ENCODE measurements around the gene SEZ6. TPM values are rescaled to one million over a fixed set of nuclear protein-coding genes. Genes with fewer than 3 reads are reported as not detected.

Gene SEZ6
- total RNA-seq, 1 donor from 2014 or later, result not detected

DNA sequence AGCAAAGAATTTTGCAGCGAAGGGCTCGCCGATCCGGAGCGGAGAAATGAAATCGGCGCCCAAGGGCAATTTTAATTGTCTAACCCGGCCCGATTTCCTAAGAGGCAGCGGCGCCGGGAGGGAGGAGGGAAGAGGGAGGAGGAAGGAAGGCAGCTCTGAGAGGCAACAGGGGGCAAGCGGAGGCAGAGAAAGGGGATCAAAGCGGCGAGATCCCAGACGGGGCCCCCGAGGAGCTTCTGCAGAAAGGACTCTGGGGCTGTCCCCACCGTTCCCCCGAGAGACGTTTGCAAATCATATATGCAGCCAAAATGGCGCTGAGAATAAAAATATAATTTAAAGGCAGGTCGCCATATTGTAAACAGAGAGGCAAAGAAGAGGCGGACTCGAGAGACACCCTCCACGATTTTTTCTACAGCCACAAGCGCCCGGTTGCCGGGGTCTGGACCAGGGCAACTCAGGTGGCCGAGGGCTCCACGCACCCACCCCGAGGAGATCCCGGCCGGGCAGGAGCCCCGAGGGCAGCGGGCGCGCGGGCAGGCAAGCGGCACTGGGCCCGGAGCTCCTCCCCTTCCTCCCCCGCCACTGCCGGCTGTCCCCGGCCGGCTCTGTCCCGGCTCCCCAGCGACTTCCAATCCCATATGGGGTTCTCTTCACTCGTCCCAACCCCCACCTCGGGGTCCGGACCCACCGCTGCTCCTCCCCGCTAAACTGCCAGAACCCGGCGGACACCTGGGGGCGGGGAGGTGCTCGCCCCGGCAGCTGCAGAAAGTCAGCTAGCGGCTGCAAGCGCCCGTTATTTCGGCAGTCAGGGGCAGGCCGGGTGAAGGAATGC is 56.4 kb downstream of the SEZ6 start:
- H3K4me2 ChIP-seq (ENCODE audit: low read length), result peak overlapping the region; percentile 96
- peaks cover 3% of the 10 kb centered on the region for H3K36me3 ChIP-seq (ENCODE audit: insufficient read depth, low read length)
- DNase-seq (ENCODE audit: low read depth) (no peak), FAIRE-seq (no peak)
- peak overlapping the region; percentile 86 for H3K4me3 ChIP-seq (ENCODE audit: insufficient read depth, low read depth, low read length)
- Mint-ChIP-seq H3K27ac (ENCODE audit: unreplicated experiment) (peak overlapping the region; percentile 92), H3K36me3 (ENCODE audit: low read depth, unreplicated experiment) (peaks cover 6% of the 10 kb centered on the region), H3K4me3 (ENCODE audit: unreplicated experiment) (peak overlapping the region; percentile 95), H3K4me1 (ENCODE audit: low read depth, unreplicated experiment) (peaks cover 24% of the 10 kb centered on the region), H3K27me3 (ENCODE audit: low read depth, unreplicated experiment) (no peaks in the 10 kb centered on the region), H3K9me3 (ENCODE audit: unreplicated experiment) (no peaks in the 10 kb centered on the region)
- peaks cover 64% of the 10 kb centered on the region for H3K79me2 ChIP-seq (ENCODE audit: insufficient read depth, low read length)
- peaks cover 52% of the 10 kb centered on the region for H4K20me1 ChIP-seq (ENCODE audit: insufficient read depth, low read length)
- H3K9ac ChIP-seq (ENCODE audit: low read length), result peak overlapping the region; percentile 89
- TF ChIP-seq EZH2 (IDR thresholded peaks at IDR 0.05; ENCODE audit: insufficient read depth, low read length) (no peak), CTCF (IDR thresholded peaks at IDR 0.05; ENCODE audit: insufficient read depth, low read depth, low read length) (no peak)
- H3K4me1 ChIP-seq (ENCODE audit: insufficient read depth, low read length), result peaks cover 50% of the 10 kb centered on the region
- no peaks in the 10 kb centered on the region for H3K9me3 ChIP-seq (ENCODE audit: insufficient read depth, low read depth, low read length)
- H2AFZ ChIP-seq (ENCODE audit: low read depth, low read length), result peak overlapping the region; percentile 49
- peak overlapping the region; percentile 87 for H3K27ac ChIP-seq (ENCODE audit: low read depth, low read length)
- no peaks in the 10 kb centered on the region for H3K27me3 ChIP-seq (ENCODE audit: insufficient read depth, low read length)

GRCh38 chr17:28948873-28949184 is 57.0 kb downstream of the SEZ6 start:
- Histone ChIP-seq H3K4me2 (ENCODE audit: low read length) (peak overlapping the region; percentile 96), H3K9ac (ENCODE audit: low read length) (peak overlapping the region; percentile 89), H3K27ac (ENCODE audit: low read depth, low read length) (peak overlapping the region; percentile 87), H3K36me3 (ENCODE audit: insufficient read depth, low read length) (peaks cover 3% of the 10 kb centered on the region), H3K4me1 (ENCODE audit: insufficient read depth, low read length) (peaks cover 50% of the 10 kb centered on the region), H4K20me1 (ENCODE audit: insufficient read depth, low read length) (peaks cover 54% of the 10 kb centered on the region), H3K27me3 (ENCODE audit: insufficient read depth, low read length) (no peaks in the 10 kb centered on the region), H2AFZ (ENCODE audit: low read depth, low read length) (peak overlapping the region; percentile 49), H3K9me3 (ENCODE audit: insufficient read depth, low read depth, low read length) (no peaks in the 10 kb centered on the region), H3K4me3 (ENCODE audit: insufficient read depth, low read depth, low read length) (peak overlapping the region; percentile 86), H3K79me2 (ENCODE audit: insufficient read depth, low read length) (peaks cover 70% of the 10 kb centered on the region)
- Mint-ChIP-seq H3K27ac (ENCODE audit: unreplicated experiment) (peak overlapping the region; percentile 92), H3K4me1 (ENCODE audit: low read depth, unreplicated experiment) (peaks cover 28% of the 10 kb centered on the region), H3K9me3 (ENCODE audit: unreplicated experiment) (no peaks in the 10 kb centered on the region), H3K36me3 (ENCODE audit: low read depth, unreplicated experiment) (peaks cover 6% of the 10 kb centered on the region), H3K27me3 (ENCODE audit: low read depth, unreplicated experiment) (no peaks in the 10 kb centered on the region), H3K4me3 (ENCODE audit: unreplicated experiment) (peak overlapping the region; percentile 95)
- FAIRE-seq (no peak), DNase-seq (ENCODE audit: low read depth) (no peak)
- TF ChIP-seq EZH2 (IDR thresholded peaks at IDR 0.05; ENCODE audit: insufficient read depth, low read length) (no peak), CTCF (IDR thresholded peaks at IDR 0.05; ENCODE audit: insufficient read depth, low read depth, low read length) (no peak)

DNA sequence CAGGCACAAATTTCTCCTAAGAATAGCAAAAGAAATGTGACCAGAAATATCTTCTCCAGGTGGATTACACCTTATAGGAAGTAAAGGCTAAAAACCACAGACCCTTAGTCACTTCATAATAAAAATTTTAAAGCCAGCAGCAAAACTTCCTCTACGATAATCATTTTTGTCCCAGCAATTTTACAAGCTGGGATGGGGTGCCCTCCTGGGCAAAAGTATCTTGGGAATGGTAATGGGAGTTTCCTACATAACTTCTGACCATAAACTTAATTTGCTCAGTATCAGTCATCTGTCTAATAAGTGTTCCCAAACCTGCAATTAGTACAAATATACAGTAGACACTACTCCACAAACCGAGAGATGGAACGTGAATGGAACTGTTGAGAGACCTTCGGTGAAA is 57.5 kb downstream of the SEZ6 start:
- Histone ChIP-seq H3K4me3 (ENCODE audit: insufficient read depth, low read depth, low read length) (peak overlapping the region; percentile 86), H3K79me2 (ENCODE audit: insufficient read depth, low read length) (peaks cover 75% of the 10 kb centered on the region), H3K4me2 (ENCODE audit: low read length) (peak overlapping the region; percentile 96), H4K20me1 (ENCODE audit: insufficient read depth, low read length) (peaks cover 56% of the 10 kb centered on the region), H3K9me3 (ENCODE audit: insufficient read depth, low read depth, low read length) (no peaks in the 10 kb centered on the region), H3K27ac (ENCODE audit: low read depth, low read length) (peak overlapping the region; percentile 87), H3K36me3 (ENCODE audit: insufficient read depth, low read length) (peaks cover 3% of the 10 kb centered on the region), H3K4me1 (ENCODE audit: insufficient read depth, low read length) (peaks cover 50% of the 10 kb centered on the region), H3K27me3 (ENCODE audit: insufficient read depth, low read length) (no peaks in the 10 kb centered on the region), H3K9ac (ENCODE audit: low read length) (peak overlapping the region; percentile 89), H2AFZ (ENCODE audit: low read depth, low read length) (peak overlapping the region; percentile 49)
- H3K4me1 Mint-ChIP-seq (ENCODE audit: low read depth, unreplicated experiment), result peaks cover 29% of the 10 kb centered on the region
- no peak for DNase-seq (ENCODE audit: low read depth)
- no peaks in the 10 kb centered on the region for H3K27me3 Mint-ChIP-seq (ENCODE audit: low read depth, unreplicated experiment)
- H3K27ac Mint-ChIP-seq (ENCODE audit: unreplicated experiment), result peak overlapping the region; percentile 92
- no peak for TF ChIP-seq EZH2 (IDR thresholded peaks at IDR 0.05; ENCODE audit: insufficient read depth, low read length)
- TF ChIP-seq CTCF (IDR thresholded peaks at IDR 0.05; ENCODE audit: insufficient read depth, low read depth, low read length), result no peak
- H3K4me3 Mint-ChIP-seq (ENCODE audit: unreplicated experiment), result peak overlapping the region; percentile 95
- peaks cover 6% of the 10 kb centered on the region for H3K36me3 Mint-ChIP-seq (ENCODE audit: low read depth, unreplicated experiment)
- H3K9me3 Mint-ChIP-seq (ENCODE audit: unreplicated experiment), result no peaks in the 10 kb centered on the region
- FAIRE-seq, result no peak
